ENCODE data around the gene ADCYAP1.
"Not testable (repeated sequence)": the region's sequence is repeated elsewhere in the genome, so short reads cannot be mapped to it uniquely, and the experiment has no call there.

Gene ADCYAP1

GRCh38 chr18:904218-905090, at the start of gene ADCYAP1:
ADCYAP1 (plus strand) TSS chr18:904871; CDS start chr18:905387, 516 bp downstream.
- no peak for DNase-seq (ENCODE audit: low spot score)

GRCh38 chr18:857986-858385, 46.7 kb upstream of the ADCYAP1 start:
- no peak for DNase-seq (ENCODE audit: low spot score)

- peak; percentile 75 for DNase-seq (ENCODE audit: low spot score)
Measured at GRCh38 chr18:864872-865273, 39.8 kb upstream of the ADCYAP1 start.

GRCh38 chr18:867257-867656, 37.4 kb upstream of the ADCYAP1 start:
- no peak for DNase-seq (ENCODE audit: low spot score)

- not testable (repeated sequence) for DNase-seq (ENCODE audit: low spot score)
Measured at GRCh38 chr18:873426-873825, 31.2 kb upstream of the ADCYAP1 start.

- DNase-seq (ENCODE audit: low spot score), result no peak
Measured at GRCh38 chr18:875912-876311, 28.8 kb upstream of the ADCYAP1 start.

GRCh38 chr18:877238-877637, 27.4 kb upstream of the ADCYAP1 start:
- DNase-seq (ENCODE audit: low spot score), result no peak

GRCh38 chr18:886076-886475, 18.6 kb upstream of the ADCYAP1 start:
- DNase-seq (ENCODE audit: low spot score), result no peak

- DNase-seq (ENCODE audit: low spot score), result no peak
Measured at GRCh38 chr18:887716-888115, 17.0 kb upstream of the ADCYAP1 start.

- no peak for DNase-seq (ENCODE audit: low spot score)
Measured at GRCh38 chr18:892316-892715, 12.4 kb upstream of the ADCYAP1 start.

- no peak for DNase-seq (ENCODE audit: low spot score)
Measured at GRCh38 chr18:896315-896714, 8.4 kb upstream of the ADCYAP1 start.

- DNase-seq (ENCODE audit: low spot score), result no peak
Measured at GRCh38 chr18:901761-902160, 2.9 kb upstream of the ADCYAP1 start.

GRCh38 chr18:902229-902628, 2.4 kb upstream of the ADCYAP1 start:
- no peak for DNase-seq (ENCODE audit: low spot score)

GRCh38 chr18:903701-904100, 970 bp upstream of the ADCYAP1 start:
- DNase-seq (ENCODE audit: low spot score), result peak; percentile 7

- no peak for DNase-seq (ENCODE audit: low spot score)
Measured at GRCh38 chr18:905307-905947, 756 bp downstream of the ADCYAP1 start.

GRCh38 chr18:905948-906415, 1.3 kb downstream of the ADCYAP1 start:
- DNase-seq (ENCODE audit: low spot score), result no peak

- no peak for DNase-seq (ENCODE audit: low spot score)
Measured at GRCh38 chr18:906416-907114, 1.9 kb downstream of the ADCYAP1 start.

GRCh38 chr18:907115-907884, 2.6 kb downstream of the ADCYAP1 start:
- DNase-seq (ENCODE audit: low spot score), result no peak

GRCh38 chr18:907885-908757, 3.5 kb downstream of the ADCYAP1 start:
- no peak for DNase-seq (ENCODE audit: low spot score)

- DNase-seq (ENCODE audit: low spot score), result no peak
Measured at GRCh38 chr18:908758-909724, 4.4 kb downstream of the ADCYAP1 start.
